ENCODE results near the gene SLC26A9. TPM values are rescaled to one million over a fixed set of nuclear protein-coding genes. Genes with fewer than 3 reads are reported as not detected.

The SLC26A9 gene
- total RNA-seq, 2 donors from 2014 or later, result not detected

- Histone ChIP-seq H3K4me3 (no peak overlapping the region), H3K27ac (no peak overlapping the region), H3K36me3 (no peaks in the 10 kb centered on the region), H3K9me3 (no peaks in the 10 kb centered on the region), H3K4me1 (no peaks in the 10 kb centered on the region), H3K9ac (ENCODE audit: low read depth in 2 of 2, low read length in 2 of 2) (no peak overlapping the region), H3K27me3 (no peaks in the 10 kb centered on the region)
- intact Hi-C loops (cut with DNase I), result no loop called here
- TF ChIP-seq CTCF (IDR thresholded peaks at IDR 0.05), result no peak
- DNase-seq, result no peak
Observed at GRCh38 chr1:205969229-205969628, 26.0 kb upstream of the SLC26A9 start.

GRCh38 chr1:205967554-205968335 lies 24.5 kb upstream of the SLC26A9 start:
- Histone ChIP-seq H3K27ac (no peak overlapping the region), H3K9ac (ENCODE audit: low read depth in 2 of 2, low read length in 2 of 2) (no peak overlapping the region), H3K9me3 (no peaks in the 10 kb centered on the region), H3K27me3 (no peaks in the 10 kb centered on the region), H3K36me3 (no peaks in the 10 kb centered on the region), H3K4me3 (no peak overlapping the region), H3K4me1 (no peaks in the 10 kb centered on the region)
- no peak for TF ChIP-seq CTCF (IDR thresholded peaks at IDR 0.05)
- DNase-seq, result no peak
- intact Hi-C loops (cut with DNase I), result no loop called here

- no peaks in the 10 kb centered on the region for H3K4me1 ChIP-seq
- no peaks in the 10 kb centered on the region for H3K9me3 ChIP-seq
- no peaks in the 10 kb centered on the region for H3K27me3 ChIP-seq
- no peak for TF ChIP-seq CTCF (IDR thresholded peaks at IDR 0.05)
- H3K36me3 ChIP-seq, result no peaks in the 10 kb centered on the region
- no peak overlapping the region for H3K4me3 ChIP-seq
- DNase-seq, result no peak
- H3K9ac ChIP-seq (ENCODE audit: low read depth in 2 of 2, low read length in 2 of 2), result no peak overlapping the region
- no peak overlapping the region for H3K27ac ChIP-seq
- intact Hi-C loops (cut with DNase I), result no loop called here
Observed at GRCh38 chr1:205965036-205965884, 22.0 kb upstream of the SLC26A9 start.

GRCh38 chr1:205963352-205964155 lies 20.3 kb upstream of the SLC26A9 start:
- H3K9me3 ChIP-seq, result no peaks in the 10 kb centered on the region
- H3K36me3 ChIP-seq, result no peaks in the 10 kb centered on the region
- TF ChIP-seq CTCF (IDR thresholded peaks at IDR 0.05), result no peak
- intact Hi-C loops (cut with DNase I), result no loop called here
- no peak overlapping the region for H3K27ac ChIP-seq
- no peaks in the 10 kb centered on the region for H3K4me1 ChIP-seq
- DNase-seq, result no peak
- no peak overlapping the region for H3K9ac ChIP-seq (ENCODE audit: low read depth in 2 of 2, low read length in 2 of 2)
- H3K27me3 ChIP-seq, result peaks cover 3% of the 10 kb centered on the region
- no peak overlapping the region for H3K4me3 ChIP-seq

GRCh38 chr1:205962821-205963221 lies 19.6 kb upstream of the SLC26A9 start:
- TF ChIP-seq CTCF (IDR thresholded peaks at IDR 0.05), result no peak
- no peak overlapping the region for H3K4me3 ChIP-seq
- no peaks in the 10 kb centered on the region for H3K9me3 ChIP-seq
- no peak overlapping the region for H3K9ac ChIP-seq (ENCODE audit: low read depth in 2 of 2, low read length in 2 of 2)
- no peak overlapping the region for H3K27ac ChIP-seq
- intact Hi-C loops (cut with DNase I), result no loop called here
- H3K36me3 ChIP-seq, result no peaks in the 10 kb centered on the region
- H3K27me3 ChIP-seq, result peaks cover 3% of the 10 kb centered on the region
- DNase-seq, result no peak
- no peaks in the 10 kb centered on the region for H3K4me1 ChIP-seq

Measured in colonic mucosa (tissue), 4 donors.